B cell (primary cell): ENCODE results near the gene PVR. TPM values are rescaled to one million over a fixed set of nuclear protein-coding genes. Genes with fewer than 3 reads are reported as not detected.

Experiments
- ATAC-seq: fragments of 200-7000 bp; cut with Tn5 transposase; one replicate; pipeline ENCODE4 v1.10.0; 2021; ENCODE audit warnings: low read depth, mild to moderate bottlenecking, moderate number of reproducible peaks, moderate library complexity
- CTCF ChIA-PET: fragments of 350-600 bp; sonication (Branson Sonifier 250); formaldehyde crosslinking; loops from one replicate; lab custom pipeline; 2021; ENCODE audit warnings: antibody characterized with exemption, inconsistent platforms; lab: Charles Lee
- POLR2A ChIA-PET: fragments of 350-600 bp; sonication (Branson Sonifier 250); formaldehyde crosslinking; loops from one replicate; lab custom pipeline; 2021; ENCODE audit warnings: antibody characterized with exemption; lab: Charles Lee
- DNase-seq: peaks from one replicate; pipeline ENCODE4 v3.0.0; 2013
- H2AFZ ChIP-seq: 2 replicates; pipeline ENCODE4 v1.6.1; 2012; ENCODE audit warnings: mild to moderate bottlenecking, low read depth, low read length; ENCODE audit not compliant: insufficient read depth, poor library complexity, severe bottlenecking
- H3K27ac ChIP-seq, 2 donors: 1 replicate in 1 of 2; 2 replicates in 1 of 2; pipeline ENCODE4 v1.5.1; 2012 to 2013; ENCODE audit warnings: low read length in 2 of 2, mild to moderate bottlenecking in 2 of 2, moderate library complexity in 1 of 2
- H3K27me3 ChIP-seq, 4 experiments: fragments of 200-600 bp in 1 of 4; sonication (generic) in 1 of 4; replicated peaks in 1 of 4; 1 replicate in 2 of 4; 2 replicates in 2 of 4; pipeline versions ENCODE4 v1.6.1 to v1.7.0; 2013 to 2016; ENCODE audit warnings: low read length in 3 of 4, mild to moderate bottlenecking in 2 of 4, mixed read lengths in 1 of 4, moderate library complexity in 1 of 4; ENCODE audit not compliant: insufficient read depth in 4 of 4, control insufficient read depth in 3 of 4; ENCODE audit errors: control extremely low read depth in 1 of 4
- H3K36me3 ChIP-seq, 2 experiments: replicated peaks in 1 of 2; 1 replicate in 1 of 2; 2 replicates in 1 of 2; pipeline versions ENCODE4 v1.6.1 to v1.7.1; 2013; ENCODE audit warnings: low read length in 1 of 2; ENCODE audit not compliant: insufficient read depth in 2 of 2, control insufficient read depth in 1 of 2; ENCODE audit errors: control extremely low read depth in 1 of 2, extremely low read depth in 1 of 2
- H3K4me1 ChIP-seq, 2 donors: fragments of 200-600 bp in 1 of 2; sonication (generic) in 1 of 2; 1 replicate in 1 of 2; 2 replicates in 1 of 2; pipeline versions ENCODE4 v1.5.1 to v1.6.1; 2013 to 2017; ENCODE audit warnings: low read length in 2 of 2; ENCODE audit not compliant: control insufficient read depth in 2 of 2, insufficient read depth in 2 of 2
- H3K4me2 ChIP-seq: replicated peaks from 2 replicates; pipeline ENCODE3; 2012; ENCODE audit warnings: mild to moderate bottlenecking, low read depth, low read length; ENCODE audit not compliant: poor library complexity, severe bottlenecking
- H3K4me3 ChIP-seq, 5 experiments: fragments of 200-600 bp in 1 of 5; sonication (generic) in 1 of 5; 1 replicate in 3 of 5; 2 replicates in 2 of 5; pipeline versions ENCODE4 v1.5.1 to v1.7.0; 2011 to 2016; ENCODE audit warnings: low read length in 4 of 5, mild to moderate bottlenecking in 4 of 5, low read depth in 2 of 5, control low read depth in 1 of 5, moderate library complexity in 1 of 5; ENCODE audit not compliant: insufficient read depth in 1 of 5; ENCODE audit errors: control extremely low read depth in 1 of 5, extremely low read depth in 1 of 5
- H3K79me2 ChIP-seq: fragments of 200-600 bp; sonication (generic); one replicate; pipeline ENCODE4 v1.6.0; 2016; ENCODE audit warnings: low read length; ENCODE audit not compliant: control insufficient read depth, insufficient read depth
- H3K9ac ChIP-seq: fragments of 200-600 bp; sonication (generic); 2 replicates; pipeline ENCODE4 v1.6.1; 2017; ENCODE audit warnings: mild to moderate bottlenecking, low read length, moderate library complexity
- H3K9me3 ChIP-seq, 3 donors: one replicate each; pipeline versions ENCODE4 v1.6.1 to v1.7.1; 2013; ENCODE audit warnings: low read length in 2 of 3; ENCODE audit not compliant: control insufficient read depth in 2 of 3, insufficient read depth in 1 of 3; ENCODE audit errors: control extremely low read depth in 1 of 3
- H4K20me1 ChIP-seq: 2 replicates; pipeline ENCODE4 v1.6.0; 2012; ENCODE audit warnings: mild to moderate bottlenecking, low read length; ENCODE audit not compliant: insufficient read depth, control insufficient read depth, poor library complexity, severe bottlenecking
- H3K27ac Mint-ChIP-seq: one replicate; pipeline ENCODE4 v1.8.0; 2021; ENCODE audit warnings: mixed read lengths
- H3K27me3 Mint-ChIP-seq: one replicate; pipeline ENCODE4 v1.8.0; 2021; ENCODE audit warnings: mixed read lengths
- H3K4me1 Mint-ChIP-seq: one replicate; pipeline ENCODE4 v1.8.0; 2021; ENCODE audit warnings: mixed read lengths
- H3K4me3 Mint-ChIP-seq: one replicate; pipeline ENCODE4 v1.8.0; 2021; ENCODE audit warnings: mixed read lengths
- H3K9me3 Mint-ChIP-seq: one replicate; pipeline ENCODE4 v1.8.0; 2022; ENCODE audit warnings: mixed read lengths; ENCODE audit not compliant: insufficient read depth
- EZH2 ChIP-seq: IDR thresholded peaks from 2 replicates; pipeline ENCODE4 v1.6.1; 2012; ENCODE audit warnings: borderline replicate concordance, low read depth, mild to moderate bottlenecking, moderate library complexity, low read length; ENCODE audit not compliant: insufficient read depth, poor library complexity, severe bottlenecking
- WGBS: methylation state at CpG from one replicate; pipeline ENCODE4 v1.1.5; 2013; ENCODE audit warnings: missing lambda C conversion rate; ENCODE audit not compliant: insufficient coverage; 5-methylcytosine and 5-hydroxymethylcytosine counted together
- intact Hi-C: fragments of 100-400 bp; cut with micrococcal nuclease; formaldehyde crosslinking; loops from one replicate; pipeline ENCODE4 v1.10.0; 2022
- polyA plus RNA-seq: library from polyadenylated mRNA; depleted of rRNA; stranded (reverse); fragments of >200 nt; gene quantifications from 2 replicates; pipeline ENCODE4 v1.2.3, GENCODE V29; 2012
- total RNA-seq, 2 donors: library from RNA; stranded (reverse); fragments of 120-200 nt in 1 of 2; gene quantifications; 1 replicate in 1 of 2; 2 replicates in 1 of 2; pipeline versions ENCODE4 v1.2.3 to v1.2.4, GENCODE V29; 2013 to 2022
- TF ChIP-seq, protein P1 (sequence below): fragments of 200-600 bp; IDR thresholded peaks from one replicate; pipeline ENCODE4 v1.8.0; 2022; ENCODE audit warnings: antibody characterized with exemption, mild to moderate bottlenecking

PVR gene
- total and polyA plus RNA-seq, 2 donors (not counting 1 experiment from before 2014, with no cell fraction given), result 0.09 to 0.67 TPM

DNA sequence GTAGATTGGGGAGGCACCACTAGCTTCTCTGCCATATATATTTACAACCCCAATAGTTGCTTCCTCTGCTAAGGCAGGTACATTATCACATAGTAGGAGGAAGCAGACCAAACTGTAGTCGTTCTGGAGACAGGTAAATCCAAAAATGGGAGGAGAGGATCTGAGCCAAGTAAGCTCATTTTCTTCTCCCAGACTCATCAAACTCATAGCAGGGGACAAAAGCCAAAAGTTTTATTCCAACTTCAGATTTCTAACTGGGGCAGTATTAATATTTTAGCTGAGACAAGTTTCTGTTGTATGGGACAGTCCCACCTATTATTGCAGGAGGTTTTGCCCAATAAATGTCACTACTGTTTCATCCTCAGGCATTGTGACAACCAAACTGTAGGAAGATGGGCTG, 38.2 kb upstream of the PVR start:
- H3K4me3 ChIP-seq, result no peak overlapping the region
- TF ChIP-seq EZH2, result no peak
- TF ChIP-seq, protein P1, sequence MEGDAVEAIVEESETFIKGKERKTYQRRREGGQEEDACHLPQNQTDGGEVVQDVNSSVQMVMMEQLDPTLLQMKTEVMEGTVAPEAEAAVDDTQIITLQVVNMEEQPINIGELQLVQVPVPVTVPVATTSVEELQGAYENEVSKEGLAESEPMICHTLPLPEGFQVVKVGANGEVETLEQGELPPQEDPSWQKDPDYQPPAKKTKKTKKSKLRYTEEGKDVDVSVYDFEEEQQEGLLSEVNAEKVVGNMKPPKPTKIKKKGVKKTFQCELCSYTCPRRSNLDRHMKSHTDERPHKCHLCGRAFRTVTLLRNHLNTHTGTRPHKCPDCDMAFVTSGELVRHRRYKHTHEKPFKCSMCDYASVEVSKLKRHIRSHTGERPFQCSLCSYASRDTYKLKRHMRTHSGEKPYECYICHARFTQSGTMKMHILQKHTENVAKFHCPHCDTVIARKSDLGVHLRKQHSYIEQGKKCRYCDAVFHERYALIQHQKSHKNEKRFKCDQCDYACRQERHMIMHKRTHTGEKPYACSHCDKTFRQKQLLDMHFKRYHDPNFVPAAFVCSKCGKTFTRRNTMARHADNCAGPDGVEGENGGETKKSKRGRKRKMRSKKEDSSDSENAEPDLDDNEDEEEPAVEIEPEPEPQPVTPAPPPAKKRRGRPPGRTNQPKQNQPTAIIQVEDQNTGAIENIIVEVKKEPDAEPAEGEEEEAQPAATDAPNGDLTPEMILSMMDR, result no peak
- H4K20me1 ChIP-seq, result no peaks in the 10 kb centered on the region
- H3K27ac ChIP-seq, result no peak overlapping the region
- H3K9me3 Mint-ChIP-seq, result no peaks in the 10 kb centered on the region
- no peak overlapping the region for H2AFZ ChIP-seq
- H3K4me2 ChIP-seq, result no peak overlapping the region
- no peaks in the 10 kb centered on the region for H3K79me2 ChIP-seq
- CTCF ChIA-PET, result no interaction called here
- H3K9ac ChIP-seq, result no peak overlapping the region
- no CpG with 5 or more reads among the region's 1 CpG for WGBS
- H3K27me3 Mint-ChIP-seq, result peaks cover 10% of the 10 kb centered on the region
- H3K4me1 ChIP-seq, result peaks cover 5% of the 10 kb centered on the region in 2 donors
- ATAC-seq, result no peak
- POLR2A ChIA-PET, result no interaction called here
- no peaks in the 10 kb centered on the region for H3K36me3 ChIP-seq
- peaks cover 0 to 2% (median 0%) of the 10 kb centered on the region in 4 experiments for H3K27me3 ChIP-seq
- H3K9me3 ChIP-seq, result peaks cover 0 to 5% (median 0%) of the 10 kb centered on the region in 3 donors
- DNase-seq, result no peak
- H3K27ac Mint-ChIP-seq, result no peak overlapping the region
- H3K4me3 Mint-ChIP-seq, result no peak overlapping the region
- intact Hi-C loops, result no loop called here
- peaks cover 5% of the 10 kb centered on the region for H3K4me1 Mint-ChIP-seq

DNA sequence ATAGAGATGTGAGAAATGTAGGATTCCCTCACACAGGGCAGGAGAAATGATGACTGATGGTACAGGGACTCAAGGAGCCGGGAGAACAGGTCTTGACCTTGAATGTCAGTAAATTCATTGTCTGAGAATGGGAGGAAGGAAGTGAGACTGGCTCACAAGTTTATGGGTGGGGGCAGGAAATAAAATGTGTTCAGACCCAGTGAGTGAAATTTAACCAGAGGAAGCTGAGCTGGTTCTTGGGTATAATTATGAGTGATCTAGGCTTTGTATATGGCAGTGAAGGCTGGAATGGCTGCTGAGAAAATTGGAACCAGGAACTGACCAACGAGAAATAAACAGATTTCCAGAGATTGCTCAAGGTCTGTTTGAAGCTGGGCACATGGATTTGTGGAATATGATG, 36.7 kb upstream of the PVR start:
- H3K27ac Mint-ChIP-seq, result no peak overlapping the region
- Histone ChIP-seq H3K9ac (no peak overlapping the region), H3K36me3 (no peaks in the 10 kb centered on the region), H3K4me2 (peak overlapping the region; percentile 6), H3K27ac (no peak overlapping the region), H3K79me2 (no peaks in the 10 kb centered on the region), H3K4me3 (no peak overlapping the region), H3K9me3 (peaks cover 0 to 5% (median 0%) of the 10 kb centered on the region in 3 donors), H2AFZ (peak overlapping the region; percentile 19), H3K4me1 (peaks cover 5% of the 10 kb centered on the region in 2 donors), H3K27me3 (peaks cover 0 to 6% (median 0%) of the 10 kb centered on the region in 4 experiments), H4K20me1 (no peaks in the 10 kb centered on the region)
- peaks cover 10% of the 10 kb centered on the region for H3K27me3 Mint-ChIP-seq
- CTCF ChIA-PET, result no interaction called here
- TF ChIP-seq, protein P1, result no peak
- no peak for TF ChIP-seq EZH2
- H3K4me3 Mint-ChIP-seq, result no peak overlapping the region
- DNase-seq (peak; percentile 20), ATAC-seq (no peak)
- 0% methylated on average over 1 of the region's 2 CpGs for WGBS
- intact Hi-C loops, result no loop called here
- peaks cover 5% of the 10 kb centered on the region for H3K4me1 Mint-ChIP-seq
- POLR2A ChIA-PET, result no interaction called here
- H3K9me3 Mint-ChIP-seq, result no peaks in the 10 kb centered on the region
